Loucy (cell line): ENCODE measurements around the gene MAPKBP1.

Experiments used
- H2AFZ ChIP-seq: fragments of 200-600 bp; sonication (generic); 2 replicates; pipeline ENCODE4 v1.6.0; 2016; ENCODE audit warnings: antibody characterized with exemption, mild to moderate bottlenecking, low read length, moderate library complexity
- H3F3A ChIP-seq: fragments of 200-600 bp; 2 replicates; pipeline ENCODE4 v1.6.0; 2016; ENCODE audit warnings: antibody characterized with exemption, low read depth, mild to moderate bottlenecking
- H3K27me3 ChIP-seq: fragments of 200-600 bp; sonication (generic); 2 replicates; pipeline ENCODE4 v1.6.1; 2014; ENCODE audit warnings: low read length, mild to moderate bottlenecking; ENCODE audit not compliant: insufficient read depth, poor library complexity, severe bottlenecking
- H3K36me3 ChIP-seq: fragments of 200-600 bp; sonication (generic); 2 replicates; pipeline ENCODE4 v1.6.1; 2016; ENCODE audit warnings: low read length; ENCODE audit not compliant: insufficient read depth
- H3K4me1 ChIP-seq: fragments of 200-600 bp; sonication (generic); 2 replicates; pipeline ENCODE4 v1.5.1; 2014; ENCODE audit warnings: low read length, mild to moderate bottlenecking; ENCODE audit not compliant: insufficient read depth, poor library complexity, severe bottlenecking
- H3K4me2 ChIP-seq: fragments of 200-600 bp; sonication (generic); 2 replicates; pipeline ENCODE4 v1.6.0; 2014; ENCODE audit warnings: antibody characterized with exemption, low read length, low read depth, mild to moderate bottlenecking; ENCODE audit not compliant: poor library complexity, severe bottlenecking
- H3K4me3 ChIP-seq: fragments of 200-600 bp; sonication (generic); 2 replicates; pipeline ENCODE4 v1.5.1; 2014; ENCODE audit warnings: low read length, mild to moderate bottlenecking, mixed read lengths; ENCODE audit not compliant: poor library complexity, severe bottlenecking
- H3K79me2 ChIP-seq: fragments of 200-600 bp; sonication (generic); 2 replicates; pipeline ENCODE4 v1.6.1; 2014; ENCODE audit warnings: low read length; ENCODE audit not compliant: insufficient read depth
- H3K9ac ChIP-seq: fragments of 200-600 bp; sonication (generic); 2 replicates; pipeline ENCODE4 v1.6.0; 2014; ENCODE audit warnings: mild to moderate bottlenecking, low read depth, low read length, moderate library complexity; ENCODE audit not compliant: poor library complexity, severe bottlenecking
- H3K9me2 ChIP-seq: fragments of 200-600 bp; sonication (generic); replicated peaks from 2 replicates; pipeline ENCODE4 v1.6.1; 2016; ENCODE audit warnings: low read depth, low read length, mixed read lengths
- H3K9me3 ChIP-seq: fragments of 200-600 bp; sonication (generic); 2 replicates; pipeline ENCODE4 v1.6.1; 2014; ENCODE audit warnings: mild to moderate bottlenecking, antibody characterized with exemption, low read length, low read depth; ENCODE audit not compliant: insufficient read depth
- H4K20me1 ChIP-seq: fragments of 200-600 bp; sonication (generic); 2 replicates; pipeline ENCODE4 v1.6.0; 2014; ENCODE audit warnings: antibody characterized with exemption, low read length, mild to moderate bottlenecking; ENCODE audit not compliant: insufficient read depth, poor library complexity, severe bottlenecking
- CTCF ChIP-seq: fragments of 200-600 bp; sonication (generic); conservative IDR thresholded peaks from 2 replicates; pipeline ENCODE4 v1.5.1; 2014; ENCODE audit warnings: mild to moderate bottlenecking, antibody characterized with exemption, low read length
- EZH2phosphoT487 ChIP-seq: fragments of 200-600 bp; IDR thresholded peaks from 2 replicates; pipeline ENCODE4 v1.6.1; 2018; ENCODE audit warnings: antibody characterized with exemption, mild to moderate bottlenecking, moderate library complexity, borderline replicate concordance

Gene MAPKBP1

GRCh38 chr15:41801850-41802455 is 27.7 kb downstream of the MAPKBP1 start:
- Histone ChIP-seq H3K36me3 (peaks cover 29% of the 10 kb centered on the region; the same call in 1 of the 2 replicates), H3K9me3 (no peaks in the 10 kb centered on the region), H2AFZ (no peak overlapping the region), H3K9ac (no peak overlapping the region), H3K4me1 (peaks cover 26% of the 10 kb centered on the region), H3K4me3 (no peak overlapping the region), H3F3A (no peaks in the 10 kb centered on the region), H3K79me2 (peaks cover 5% of the 10 kb centered on the region; the same call in 1 of the 2 replicates), H4K20me1 (no peaks in the 10 kb centered on the region), H3K9me2 (no peaks in the 10 kb centered on the region), H3K4me2 (no peak overlapping the region), H3K27me3 (no peaks in the 10 kb centered on the region)
- no peak for TF ChIP-seq EZH2phosphoT487
- no peak for TF ChIP-seq CTCF

GRCh38 chr15:41804361-41804760 is 30.1 kb downstream of the MAPKBP1 start:
- Histone ChIP-seq H3K9ac (peak overlapping the region; percentile 50), H3K4me3 (no peak overlapping the region), H2AFZ (no peak overlapping the region), H4K20me1 (no peaks in the 10 kb centered on the region), H3F3A (no peaks in the 10 kb centered on the region), H3K9me2 (no peaks in the 10 kb centered on the region), H3K4me2 (no peak overlapping the region), H3K36me3 (peaks cover 29% of the 10 kb centered on the region; the same call in 1 of the 2 replicates), H3K4me1 (peaks cover 10% of the 10 kb centered on the region), H3K9me3 (no peaks in the 10 kb centered on the region), H3K79me2 (no peaks in the 10 kb centered on the region), H3K27me3 (no peaks in the 10 kb centered on the region)
- TF ChIP-seq EZH2phosphoT487 (no peak), CTCF (no peak)

- no peak for TF ChIP-seq EZH2phosphoT487
- no peak for TF ChIP-seq CTCF
- Histone ChIP-seq H3K36me3 (peaks cover 26% of the 10 kb centered on the region; the same call in 1 of the 2 replicates), H2AFZ (no peak overlapping the region), H3K4me1 (peaks cover 13% of the 10 kb centered on the region), H3K9me3 (no peaks in the 10 kb centered on the region), H3F3A (no peaks in the 10 kb centered on the region), H3K9me2 (no peaks in the 10 kb centered on the region), H3K4me2 (no peak overlapping the region), H3K9ac (peak overlapping the region; percentile 50), H3K4me3 (no peak overlapping the region), H3K79me2 (no peaks in the 10 kb centered on the region), H3K27me3 (no peaks in the 10 kb centered on the region), H4K20me1 (no peaks in the 10 kb centered on the region)
Observed at GRCh38 chr15:41804916-41805666, 30.8 kb downstream of the MAPKBP1 start.
